Right lobe of liver (tissue), 4 donors: ENCODE results near the gene PRRG4.

Experiments
- CTCF ChIP-seq, 4 donors: fragments of 200-600 bp in 3 of 4; fragments of 450-650 bp in 1 of 4; IDR thresholded peaks; one replicate each; pipeline versions ENCODE4 v1.5.1 to v1.8.0; 2016 to 2022; ENCODE audit warnings: antibody characterized with exemption in 4 of 4, mild to moderate bottlenecking in 2 of 4
- POLR2A ChIP-seq: fragments of 450-650 bp; IDR thresholded peaks from one replicate; pipeline ENCODE4 v1.6.1; 2017; ENCODE audit warnings: antibody characterized with exemption, mild to moderate bottlenecking
- donor health status: DM: no; HTN: no; CAD: no.
- donor health status: DM: no; HTN: no; CAD: no.
- donor health status: DM: no; HTN: yes; CAD: no.

GRCh38 chr11:32851251-32851650, 21.5 kb downstream of the PRRG4 start:
- TF ChIP-seq CTCF (IDR thresholded peaks at IDR 0.05) (no peak), POLR2A (no peak)
